ENCODE data around the gene DOK7. TPM values are rescaled to one million over a fixed set of nuclear protein-coding genes. Genes with fewer than 3 reads are reported as not detected.

The DOK7 gene
- total and polyA plus RNA-seq, 2 of the 4 experiments (the other 2 are of a cell fraction), result not detected

- Histone ChIP-seq H4K5ac (ENCODE audit: low read depth, low read length) (no peak overlapping the region), H3K9me3 (ENCODE audit: control insufficient read depth, insufficient read depth, low read length) (no peaks in the 10 kb centered on the region), H3K56ac (ENCODE audit: extremely low read depth, insufficient read depth, low read length) (no peak overlapping the region), H2BK120ac (ENCODE audit: low read depth, low read length) (no peak overlapping the region), H3K4me1 (ENCODE audit: control insufficient read depth, insufficient read depth, low read length) (no peaks in the 10 kb centered on the region), H3K9ac (ENCODE audit: low read depth, low read length) (no peak overlapping the region), H4K91ac (ENCODE audit: insufficient read depth, low read depth, low read length) (no peak overlapping the region), H2AK9ac (replicated peaks; ENCODE audit: low read depth, low read length, poor library complexity) (no peak overlapping the region), H2AFZ (replicated peaks; ENCODE audit: low read length, poor library complexity) (no peak overlapping the region), H4K20me1 (ENCODE audit: insufficient read depth, low read length) (peaks cover 4% of the 10 kb centered on the region), H3K4me3 (ENCODE audit: insufficient read depth, low read depth, low read length) (no peak overlapping the region), H2AK5ac (ENCODE audit: low read depth, low read length) (no peak overlapping the region), H3K27me3 (ENCODE audit: control insufficient read depth, insufficient read depth, low read length) (no peaks in the 10 kb centered on the region), H3K23ac (ENCODE audit: low read depth, low read length) (no peak overlapping the region), H3K79me1 (ENCODE audit: low read depth in 1 of 2, low read length in 2 of 2) (peaks cover 3 to 13% of the 10 kb centered on the region in 2 experiments; a peak in 3 of 4 replicates), H2BK5ac (ENCODE audit: low read depth, low read length, poor library complexity, severe bottlenecking) (no peak overlapping the region), H3K36me3 (ENCODE audit: control insufficient read depth, insufficient read depth, low read length) (peaks cover 24% of the 10 kb centered on the region), H3K4me2 (ENCODE audit: low read depth, low read length) (no peak overlapping the region), H2BK15ac (ENCODE audit: low read depth, low read length) (no peak overlapping the region), H3K27ac (ENCODE audit: insufficient read depth, low read length) (no peak overlapping the region), H3K14ac (replicated peaks; ENCODE audit: low read depth, low read length) (no peak overlapping the region), H3K18ac (ENCODE audit: low read depth, low read length) (no peak overlapping the region), H3K9me1 (ENCODE audit: insufficient read depth, low read length) (peaks cover 11% of the 10 kb centered on the region; the same call in 1 of the 2 replicates), H2BK20ac (ENCODE audit: low read depth, low read length) (no peak overlapping the region), H4K8ac (ENCODE audit: low read depth in 2 of 2, low read length in 2 of 2) (no peak overlapping the region), H3K4ac (ENCODE audit: low read depth, low read length) (no peak overlapping the region)
- TF ChIP-seq SMC3 (IDR thresholded peaks at IDR 0.05; ENCODE audit: low read depth, low read length), result no peak
- TF ChIP-seq RAD21 (IDR thresholded peaks at IDR 0.05; ENCODE audit: low read length), result no peak
- no peak for TF ChIP-seq ELK1 (IDR thresholded peaks at IDR 0.05; ENCODE audit: borderline replicate concordance, low read depth, low read length)
- no peak for TF ChIP-seq NFE2L2 (IDR thresholded peaks at IDR 0.05; ENCODE audit: low read depth, low read length)
- TF ChIP-seq CTCF (conservative IDR thresholded peaks at IDR 0.05; ENCODE audit: low read depth, low read length), result no peak
- TF ChIP-seq RCOR1 (IDR thresholded peaks at IDR 0.05; ENCODE audit: insufficient replicate concordance, low read length), result no peak
- no peak for TF ChIP-seq CEBPB (IDR thresholded peaks at IDR 0.05; ENCODE audit: low read depth, low read length)
- no peak for TF ChIP-seq MXI1 (IDR thresholded peaks at IDR 0.05; ENCODE audit: borderline replicate concordance, low read depth, low read length)
- no peak for TF ChIP-seq POLR2A (IDR thresholded peaks at IDR 0.05; ENCODE audit: low read depth, low read length)
- TF ChIP-seq USF2 (IDR thresholded peaks at IDR 0.05; ENCODE audit: low read depth, low read length), result no peak
- TF ChIP-seq MAZ (IDR thresholded peaks at IDR 0.05; ENCODE audit: borderline replicate concordance, low read depth, low read length), result no peak
- no peak for TF ChIP-seq MAFK (IDR thresholded peaks at IDR 0.05; ENCODE audit: low read depth, low read length)
- no peak for TF ChIP-seq CHD1 (IDR thresholded peaks at IDR 0.05; ENCODE audit: low read depth, low read length)
- intact Hi-C loops (cut with micrococcal nuclease), result no loop called here
- BruUV-seq (replicated peaks), result no TSS peak
- DNase-seq, result no peak
- no peak for ATAC-seq (ENCODE audit: low read depth)
- ChIA-PET POLR2A (ENCODE audit: unreplicated experiment) (no interaction called here), CTCF (no interaction called here)
- dilution Hi-C loops (cut with HindIII; ENCODE audit: low sequenced_read_pairs, unreplicated experiment), result no loop called here
- 100% methylated on average over 6 of the region's 18 CpGs; no CpG with 5 or more reads in 1 of the 2 experiments for WGBS, 2 experiments (ENCODE audit: extremely low coverage in 2 of 2, insufficient read length in 1 of 2)
- in situ Hi-C loops (cut with MboI; ENCODE audit: low sequenced_read_pairs), result no loop called here
These were observed 46.8 kb upstream of the DOK7 start for GRCh38 chr4:3416270-3416669.
